Neuronal stem cell (in vitro differentiated cells): ENCODE measurements around the gene WDR45B.

Source experiments
- DNase-seq: peaks from one replicate; pipeline ENCODE4 v3.0.0-alpha.2; 2013; ENCODE audit warnings: low spot score
- H2AFZ ChIP-seq: one replicate; pipeline ENCODE4 v1.6.1; 2013; ENCODE audit warnings: mild to moderate bottlenecking, low read length, inconsistent platforms
- H2AK5ac ChIP-seq: 2 replicates; pipeline ENCODE4 v1.6.1; 2013; ENCODE audit warnings: low read depth, mild to moderate bottlenecking, inconsistent platforms, low read length, moderate library complexity, mixed read lengths
- H2BK120ac ChIP-seq: 2 replicates; pipeline ENCODE4 v1.6.1; 2013; ENCODE audit warnings: low read depth, mild to moderate bottlenecking, inconsistent platforms, low read length, moderate library complexity, mixed read lengths
- H2BK12ac ChIP-seq: one replicate; pipeline ENCODE4 v1.6.1; 2013; ENCODE audit warnings: low read length, inconsistent platforms
- H2BK15ac ChIP-seq: 2 replicates; pipeline ENCODE4 v1.6.1; 2013; ENCODE audit warnings: mild to moderate bottlenecking, low read length, inconsistent platforms, mixed read lengths
- H2BK5ac ChIP-seq: one replicate; pipeline ENCODE4 v1.6.1; 2013; ENCODE audit warnings: inconsistent platforms, mild to moderate bottlenecking, low read length, moderate library complexity
- H3K14ac ChIP-seq: one replicate; pipeline ENCODE4 v1.6.1; 2013; ENCODE audit warnings: low read length, inconsistent platforms
- H3K18ac ChIP-seq: 2 replicates; pipeline ENCODE4 v1.6.1; 2013; ENCODE audit warnings: low read length, inconsistent platforms
- H3K23ac ChIP-seq: 2 replicates; pipeline ENCODE4 v1.6.1; 2013; ENCODE audit warnings: low read depth, mild to moderate bottlenecking, mixed read lengths, low read length, inconsistent platforms; ENCODE audit not compliant: poor library complexity
- H3K27ac ChIP-seq: replicated peaks from 3 replicates; pipeline ENCODE4 v1.5.1; 2013; ENCODE audit warnings: low read length, inconsistent platforms
- H3K27me3 ChIP-seq, 3 experiments: 2 replicates each; pipeline ENCODE4 v1.6.1; 2013; ENCODE audit warnings: low read length in 3 of 3, mild to moderate bottlenecking in 2 of 3, inconsistent platforms in 1 of 3, low read depth in 1 of 3, mixed read lengths in 1 of 3, moderate library complexity in 1 of 3; ENCODE audit not compliant: control insufficient read depth in 3 of 3, insufficient read depth in 3 of 3
- H3K36me3 ChIP-seq, 2 donors: replicated peaks in 1 of 2; 2 replicates each; pipeline ENCODE4 v1.6.1; 2013; ENCODE audit warnings: low read length in 2 of 2; ENCODE audit not compliant: control insufficient read depth in 2 of 2, insufficient read depth in 2 of 2
- H3K4ac ChIP-seq: 2 replicates; pipeline ENCODE4 v1.6.1; 2013; ENCODE audit warnings: inconsistent platforms, mild to moderate bottlenecking, low read length, moderate library complexity
- H3K4me1 ChIP-seq, 2 donors: 1 replicate in 1 of 2; 2 replicates in 1 of 2; pipeline ENCODE4 v1.6.1; 2013; ENCODE audit warnings: low read length in 2 of 2, low read depth in 1 of 2; ENCODE audit not compliant: control insufficient read depth in 2 of 2, insufficient read depth in 1 of 2
- H3K4me2 ChIP-seq: one replicate; pipeline ENCODE4 v1.6.1; 2013; ENCODE audit warnings: mild to moderate bottlenecking, low read length, inconsistent platforms; ENCODE audit not compliant: insufficient read depth, poor library complexity, severe bottlenecking
- H3K4me3 ChIP-seq, 2 donors: 2 replicates each; pipeline ENCODE4 v1.5.1; 2013; ENCODE audit warnings: low read length in 2 of 2, mild to moderate bottlenecking in 2 of 2, inconsistent platforms in 1 of 2, moderate library complexity in 1 of 2
- H3K79me1 ChIP-seq: one replicate; pipeline ENCODE4 v1.6.1; 2013; ENCODE audit warnings: low read depth, mild to moderate bottlenecking, inconsistent platforms, low read length, moderate library complexity
- H3K9ac ChIP-seq: one replicate; pipeline ENCODE4 v1.6.1; 2013; ENCODE audit warnings: mild to moderate bottlenecking, low read depth, low read length, inconsistent platforms; ENCODE audit not compliant: poor library complexity
- H3K9me3 ChIP-seq, 2 donors: replicated peaks in 1 of 2; 2 replicates each; pipeline versions ENCODE3 to v1.6.1; 2013; ENCODE audit warnings: low read length in 2 of 2, mild to moderate bottlenecking in 2 of 2, inconsistent platforms in 1 of 2, low read depth in 1 of 2, mixed read lengths in 1 of 2, moderate library complexity in 1 of 2; ENCODE audit not compliant: control insufficient read depth in 2 of 2, insufficient read depth in 1 of 2
- H4K8ac ChIP-seq: one replicate; pipeline ENCODE4 v1.6.1; 2013; ENCODE audit warnings: low read depth, mild to moderate bottlenecking, inconsistent platforms, low read length, moderate library complexity
- H4K91ac ChIP-seq: one replicate; pipeline ENCODE4 v1.6.1; 2013; ENCODE audit warnings: low read length, low read depth, mild to moderate bottlenecking, inconsistent platforms; ENCODE audit not compliant: poor library complexity
- WGBS, 2 donors: extraction: QIAGEN DNeasy Blood & Tissue Kit; methylation state at CpG; one replicate each; pipeline ENCODE4 v1.1.7; 2013; ENCODE audit warnings: missing lambda C conversion rate in 2 of 2, mixed read lengths in 1 of 2; ENCODE audit not compliant: insufficient read length in 2 of 2, insufficient replicate concordance in 1 of 2; ENCODE audit errors: extremely low coverage in 2 of 2; 5-methylcytosine and 5-hydroxymethylcytosine counted together

Gene WDR45B

DNA sequence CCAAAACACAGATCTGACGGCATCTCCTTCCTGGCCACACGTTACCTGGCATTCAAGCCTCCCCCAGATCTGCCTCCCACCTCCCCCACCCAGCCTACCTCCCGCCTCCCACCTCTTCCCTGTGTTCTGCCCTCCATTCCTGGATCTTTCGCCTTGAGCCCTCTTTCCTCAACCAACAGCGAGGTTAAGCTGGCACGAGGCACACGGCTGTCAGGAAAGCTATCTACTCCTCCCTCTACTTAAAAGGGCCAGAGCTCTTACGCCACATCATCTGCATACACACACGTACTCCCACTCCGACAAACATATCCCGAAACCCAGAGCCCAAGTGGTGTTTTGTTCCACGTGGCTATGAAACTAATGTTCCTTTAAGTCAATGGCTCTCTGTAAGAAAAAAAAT, 18.0 kb downstream of the WDR45B start:
- peak overlapping the region; percentile 68 for H3K23ac ChIP-seq
- no peak for DNase-seq
- H3K18ac ChIP-seq = no peak overlapping the region
- no peaks in the 10 kb centered on the region for H3K4me1 ChIP-seq
- H3K4me2 ChIP-seq = no peak overlapping the region
- no peak overlapping the region for H3K14ac ChIP-seq
- no peak overlapping the region for H3K4ac ChIP-seq
- no peak overlapping the region for H2BK12ac ChIP-seq
- no peaks in the 10 kb centered on the region for H3K9me3 ChIP-seq
- no peak overlapping the region for H2BK120ac ChIP-seq
- H2AFZ ChIP-seq = no peak overlapping the region
- H3K4me3 ChIP-seq = no peak overlapping the region
- no peak overlapping the region for H2AK5ac ChIP-seq
- no peak overlapping the region for H2BK15ac ChIP-seq
- H3K27ac ChIP-seq = no peak overlapping the region
- no peak overlapping the region for H4K91ac ChIP-seq
- H4K8ac ChIP-seq = no peak overlapping the region
- no peaks in the 10 kb centered on the region for H3K27me3 ChIP-seq
- peaks cover 2% of the 10 kb centered on the region for H3K79me1 ChIP-seq
- H3K36me3 ChIP-seq = peaks cover 23 to 83% of the 10 kb centered on the region in 2 donors
- no peak overlapping the region for H2BK5ac ChIP-seq
- WGBS, 2 donors = no CpG with 5 or more reads among the region's 12 CpGs
- H3K9ac ChIP-seq = no peak overlapping the region

GRCh38 chr17:82629748-82630147, 18.5 kb downstream of the WDR45B start:
- WGBS, 2 donors = no CpG with 5 or more reads among the region's 8 CpGs
- no peak for DNase-seq
- H2BK120ac ChIP-seq = no peak overlapping the region

DNA sequence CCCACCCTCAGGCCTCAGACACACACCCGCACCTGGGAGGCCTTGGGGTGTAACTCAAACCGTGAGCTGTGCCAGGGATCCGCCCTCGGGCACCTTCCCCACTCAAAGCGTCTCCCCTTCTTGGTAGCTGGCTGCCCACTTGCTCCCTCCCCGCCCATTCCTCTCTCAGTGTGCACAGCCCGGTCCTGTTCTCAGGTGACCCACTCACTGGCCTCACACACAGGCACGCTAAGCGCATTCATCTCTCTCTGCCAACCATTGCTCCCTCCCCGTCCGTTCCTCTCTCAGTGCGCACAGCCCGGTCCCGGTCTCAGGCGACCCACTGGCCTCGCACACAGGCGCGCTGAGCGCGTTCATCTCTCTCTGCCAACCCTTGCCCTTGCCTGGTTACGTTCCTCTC, 20.8 kb downstream of the WDR45B start:
- H3K27ac ChIP-seq = no peak overlapping the region
- no peak for DNase-seq

More at GRCh38 chr17:82629748-82630147, 18.5 kb downstream of the WDR45B start:
- Histone ChIP-seq H4K8ac (no peak overlapping the region), H3K4ac (no peak overlapping the region), H3K27ac (no peak overlapping the region), H3K4me1 (no peaks in the 10 kb centered on the region), H3K9ac (no peak overlapping the region), H2AK5ac (no peak overlapping the region), H2BK12ac (no peak overlapping the region), H2BK5ac (no peak overlapping the region), H2AFZ (no peak overlapping the region), H3K36me3 (peaks cover 26 to 83% of the 10 kb centered on the region in 2 donors), H3K14ac (no peak overlapping the region), H2BK15ac (no peak overlapping the region), H3K23ac (peak overlapping the region; percentile 68), H3K27me3 (no peaks in the 10 kb centered on the region), H3K9me3 (no peaks in the 10 kb centered on the region), H3K18ac (no peak overlapping the region), H4K91ac (no peak overlapping the region), H3K4me2 (no peak overlapping the region), H3K4me3 (no peak overlapping the region), H3K79me1 (peaks cover 2% of the 10 kb centered on the region)

DNA sequence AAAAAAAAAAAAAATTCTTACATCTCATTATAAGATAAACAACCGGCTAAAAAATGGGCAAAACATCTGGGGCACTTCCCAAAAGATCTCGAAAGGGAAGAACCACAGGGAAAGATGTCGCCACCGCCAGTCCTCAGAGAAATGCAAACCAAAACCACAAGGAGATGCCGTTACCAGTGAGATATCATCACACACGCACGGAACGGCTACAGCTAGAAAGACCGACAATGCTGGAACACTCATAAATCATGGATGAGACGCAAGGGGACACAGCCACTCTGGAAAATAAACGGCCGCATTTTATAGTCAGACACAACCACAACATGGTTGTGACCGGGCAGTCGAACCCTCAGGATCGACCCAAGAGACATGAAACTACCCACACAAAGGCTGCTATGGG, 24.5 kb downstream of the WDR45B start:
- DNase-seq = no peak
- Histone ChIP-seq H3K4ac (no peak overlapping the region), H2AFZ (no peak overlapping the region), H2BK15ac (no peak overlapping the region), H3K9ac (no peak overlapping the region), H3K9me3 (no peaks in the 10 kb centered on the region), H3K27me3 (no peaks in the 10 kb centered on the region), H3K18ac (no peak overlapping the region), H2BK5ac (no peak overlapping the region), H2BK120ac (no peak overlapping the region), H3K4me3 (no peak overlapping the region), H3K23ac (no peak overlapping the region), H3K36me3 (peaks cover 33 to 88% of the 10 kb centered on the region in 2 donors), H4K91ac (no peak overlapping the region), H3K14ac (no peak overlapping the region), H4K8ac (no peak overlapping the region), H2BK12ac (no peak overlapping the region), H3K4me2 (no peak overlapping the region), H2AK5ac (no peak overlapping the region), H3K4me1 (no peaks in the 10 kb centered on the region), H3K79me1 (peaks cover 1% of the 10 kb centered on the region), H3K27ac (no peak overlapping the region)
- WGBS, 2 donors = no CpG with 5 or more reads among the region's 15 CpGs

More for the DNA sequence above, 20.8 kb downstream of the WDR45B start:
- no peak overlapping the region for H2BK120ac ChIP-seq
- peak overlapping the region in 1 of 2 donors; percentile 4 for H3K4me3 ChIP-seq
- no peak overlapping the region for H2BK5ac ChIP-seq
- no peak overlapping the region for H3K4me2 ChIP-seq
- no peak overlapping the region for H3K9ac ChIP-seq
- H3K23ac ChIP-seq = no peak overlapping the region
- no peaks in the 10 kb centered on the region for H3K9me3 ChIP-seq
- H3K4ac ChIP-seq = no peak overlapping the region
- H2AFZ ChIP-seq = no peak overlapping the region
- no CpG with 5 or more reads among the region's 21 CpGs for WGBS, 2 donors
- no peaks in the 10 kb centered on the region for H3K4me1 ChIP-seq
- no peak overlapping the region for H2BK15ac ChIP-seq
- H3K79me1 ChIP-seq = no peaks in the 10 kb centered on the region
- no peak overlapping the region for H4K8ac ChIP-seq
- H3K14ac ChIP-seq = no peak overlapping the region
- no peak overlapping the region for H3K18ac ChIP-seq
- no peak overlapping the region for H2BK12ac ChIP-seq
- no peaks in the 10 kb centered on the region for H3K27me3 ChIP-seq
- H4K91ac ChIP-seq = no peak overlapping the region
- H3K36me3 ChIP-seq = peaks cover 26 to 79% of the 10 kb centered on the region in 2 donors
- no peak overlapping the region for H2AK5ac ChIP-seq
